ENCODE measurements around the gene LRP2.
"Not testable (repeated sequence)": the region's sequence is repeated elsewhere in the genome, so short reads cannot be mapped to it uniquely, and the experiment has no call there.

The LRP2 gene

GRCh38 chr2:169362118-169362893, at the start of gene LRP2:
TSS of gene LRP2 (minus strand) at chr2:169362534. CDS start at chr2:169362399, 135 bp downstream.
- DNase-seq: no peak

GRCh38 chr2:169406891-169407290, 44.6 kb upstream of the LRP2 start:
- no peak for DNase-seq

- not testable (repeated sequence) for DNase-seq
Measured at GRCh38 chr2:169399491-169399890, 37.2 kb upstream of the LRP2 start.

- DNase-seq: no peak
Measured at GRCh38 chr2:169397697-169398096, 35.4 kb upstream of the LRP2 start.

- no peak for DNase-seq
Measured at GRCh38 chr2:169395821-169396374, 33.6 kb upstream of the LRP2 start.

- no peak for DNase-seq
Measured at GRCh38 chr2:169393068-169393590, 30.8 kb upstream of the LRP2 start.

- no peak for DNase-seq
Measured at GRCh38 chr2:169391236-169391635, 28.9 kb upstream of the LRP2 start.

GRCh38 chr2:169388161-169388560, 25.8 kb upstream of the LRP2 start:
- no peak for DNase-seq

GRCh38 chr2:169386722-169387121, 24.4 kb upstream of the LRP2 start:
- DNase-seq: no peak

- DNase-seq: no peak
Measured at GRCh38 chr2:169384816-169385215, 22.5 kb upstream of the LRP2 start.

- no peak for DNase-seq
Measured at GRCh38 chr2:169372561-169372960, 10.2 kb upstream of the LRP2 start.

GRCh38 chr2:169366066-169366465, 3.7 kb upstream of the LRP2 start:
- no peak for DNase-seq

- no peak for DNase-seq
Measured at GRCh38 chr2:169365029-169365480, 2.7 kb upstream of the LRP2 start.

- no peak for DNase-seq
Measured at GRCh38 chr2:169363560-169364150, 1.3 kb upstream of the LRP2 start.

- DNase-seq: no peak
Measured at GRCh38 chr2:169362894-169363559, 693 bp upstream of the LRP2 start.

GRCh38 chr2:169361706-169362117, 622 bp downstream of the LRP2 start:
- DNase-seq: no peak

- no peak for DNase-seq
Measured at GRCh38 chr2:169360984-169361705, 1.2 kb downstream of the LRP2 start.

GRCh38 chr2:169358016-169358415, 4.3 kb downstream of the LRP2 start:
- no peak for DNase-seq

GRCh38 chr2:169354244-169354643, 8.1 kb downstream of the LRP2 start:
- DNase-seq: no peak

- DNase-seq: no peak
Measured at GRCh38 chr2:169351725-169352124, 10.6 kb downstream of the LRP2 start.

GRCh38 chr2:169349535-169349934, 12.8 kb downstream of the LRP2 start:
- DNase-seq: no peak

GRCh38 chr2:169348321-169349024, 13.9 kb downstream of the LRP2 start:
- no peak for DNase-seq

Data from NCI-H2029 (cell line).